ELR (cell line): ENCODE results near the gene PCYOX1L.

ENCODE experiments used
- DNase-seq: peaks from one replicate; pipeline ENCODE4 v3.0.0-alpha.2; 2015; ENCODE audit warnings: low read depth

Gene PCYOX1L

GRCh38 chr5:149407323-149408251 is 49.7 kb downstream of the PCYOX1L start:
- no peak for DNase-seq

DNA sequence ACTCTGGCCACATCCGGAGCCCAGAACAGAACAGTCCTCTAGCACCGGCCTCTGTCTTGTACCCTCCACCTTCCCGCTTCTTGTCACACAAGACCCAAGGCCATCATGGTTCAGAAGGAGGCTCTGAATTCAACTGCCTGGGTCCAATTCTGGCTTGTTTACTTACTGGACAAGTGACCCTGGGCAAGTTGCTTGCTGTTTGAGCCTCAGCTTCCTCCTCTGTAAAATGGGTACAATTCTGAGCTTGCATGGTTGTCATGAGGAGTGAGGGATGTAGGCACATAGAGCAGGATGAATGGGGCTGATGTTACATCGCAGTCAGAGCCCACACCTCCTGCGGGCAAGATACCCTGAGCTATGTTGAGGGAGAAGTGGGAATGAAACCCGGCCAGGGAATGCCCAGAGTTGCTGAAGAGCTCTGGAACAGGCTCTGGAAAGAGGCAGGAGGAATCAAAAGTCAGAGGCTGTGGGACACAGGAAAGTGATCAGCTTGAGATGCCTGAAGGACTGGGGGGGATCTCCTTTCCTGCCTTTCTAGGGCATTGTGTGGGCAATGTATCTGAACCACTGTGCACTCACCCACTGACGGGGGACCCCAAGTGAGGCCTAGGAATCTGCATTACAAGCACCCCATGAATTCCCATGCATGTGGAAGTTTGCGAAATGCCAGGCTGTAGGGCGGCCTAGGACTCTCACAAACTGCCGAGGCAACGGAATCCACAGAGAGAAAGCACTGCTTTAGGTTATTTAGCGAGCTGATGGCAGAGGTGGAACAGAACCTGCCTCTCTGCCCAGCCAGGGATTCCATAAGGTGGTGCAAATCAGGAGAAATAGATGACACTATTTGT is 50.6 kb downstream of the PCYOX1L start:
- no peak for DNase-seq

DNA sequence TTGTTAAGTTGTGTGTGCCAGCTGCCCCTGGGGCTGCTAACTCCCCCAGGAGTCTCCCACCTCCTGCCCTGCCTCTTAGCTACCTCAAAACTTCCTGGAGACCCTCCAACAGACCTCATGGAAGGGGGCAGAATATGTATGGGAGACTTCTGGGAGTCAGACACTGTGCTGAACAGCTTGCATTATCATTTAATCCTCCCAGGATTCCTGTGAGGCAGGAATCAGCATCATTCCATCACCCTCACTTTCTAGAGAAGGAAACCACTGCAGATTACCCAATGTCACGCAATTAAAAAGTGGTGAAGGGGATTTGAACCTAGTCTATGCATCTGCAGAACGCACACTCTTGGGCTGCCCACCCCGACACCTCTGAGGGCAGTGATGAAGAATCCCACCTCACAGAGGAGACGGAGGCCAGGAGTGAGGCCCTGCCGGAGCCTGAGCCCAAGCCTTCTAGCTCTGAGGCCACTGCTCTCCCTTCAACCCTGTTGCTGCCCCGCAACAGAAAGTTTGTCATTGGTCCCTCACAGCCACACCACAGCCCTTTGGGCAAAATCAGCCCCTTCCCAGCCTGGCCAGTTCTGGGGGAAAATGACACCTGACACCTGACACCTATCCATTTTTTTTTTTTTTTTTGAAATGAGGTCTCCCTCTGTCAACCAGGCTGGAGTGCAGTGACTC is 51.6 kb downstream of the PCYOX1L start:
- no peak for DNase-seq

- DNase-seq: no peak
Observed at GRCh38 chr5:149410071-149410470, 52.2 kb downstream of the PCYOX1L start.

GRCh38 chr5:149410721-149411432 is 53.0 kb downstream of the PCYOX1L start:
- no peak for DNase-seq

- DNase-seq: no peak
Observed at GRCh38 chr5:149411738-149412519, 54.1 kb downstream of the PCYOX1L start.

DNA sequence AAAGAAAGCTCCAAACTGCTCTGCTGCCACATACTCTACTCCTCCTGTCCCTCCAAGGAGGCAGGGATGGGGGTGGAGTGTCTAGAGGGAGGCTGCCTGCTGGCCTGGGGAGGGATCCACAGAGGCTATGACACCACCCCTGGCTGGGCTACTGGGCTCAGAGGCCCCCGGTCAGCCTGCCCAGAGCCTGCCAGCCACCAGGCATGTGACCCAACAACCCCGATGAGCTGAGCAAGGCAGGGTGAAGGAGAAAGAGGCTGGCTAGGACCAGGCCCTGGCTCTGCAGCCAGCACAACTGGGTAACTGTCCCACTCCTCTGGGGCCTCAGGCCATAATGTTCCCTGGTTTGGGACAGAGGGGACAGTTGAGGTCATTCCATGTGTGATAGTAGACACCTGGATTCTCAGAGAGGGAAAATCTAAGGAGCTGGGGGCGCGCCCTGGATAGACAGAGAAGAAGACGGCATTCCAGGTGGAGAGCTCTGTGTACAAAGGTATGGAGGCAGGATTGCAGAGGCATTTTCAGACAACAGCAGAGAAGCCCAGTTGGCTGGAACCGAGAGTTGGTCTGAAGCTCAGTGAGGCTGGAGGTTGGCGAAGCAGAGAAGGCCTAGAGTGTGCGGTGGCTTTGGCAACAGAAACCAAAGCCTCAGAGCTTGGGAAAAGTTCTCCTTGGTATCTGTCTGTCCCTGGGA is 55.1 kb downstream of the PCYOX1L start:
- no peak for DNase-seq

GRCh38 chr5:149413477-149414210 is 55.8 kb downstream of the PCYOX1L start:
- DNase-seq: no peak

DNA sequence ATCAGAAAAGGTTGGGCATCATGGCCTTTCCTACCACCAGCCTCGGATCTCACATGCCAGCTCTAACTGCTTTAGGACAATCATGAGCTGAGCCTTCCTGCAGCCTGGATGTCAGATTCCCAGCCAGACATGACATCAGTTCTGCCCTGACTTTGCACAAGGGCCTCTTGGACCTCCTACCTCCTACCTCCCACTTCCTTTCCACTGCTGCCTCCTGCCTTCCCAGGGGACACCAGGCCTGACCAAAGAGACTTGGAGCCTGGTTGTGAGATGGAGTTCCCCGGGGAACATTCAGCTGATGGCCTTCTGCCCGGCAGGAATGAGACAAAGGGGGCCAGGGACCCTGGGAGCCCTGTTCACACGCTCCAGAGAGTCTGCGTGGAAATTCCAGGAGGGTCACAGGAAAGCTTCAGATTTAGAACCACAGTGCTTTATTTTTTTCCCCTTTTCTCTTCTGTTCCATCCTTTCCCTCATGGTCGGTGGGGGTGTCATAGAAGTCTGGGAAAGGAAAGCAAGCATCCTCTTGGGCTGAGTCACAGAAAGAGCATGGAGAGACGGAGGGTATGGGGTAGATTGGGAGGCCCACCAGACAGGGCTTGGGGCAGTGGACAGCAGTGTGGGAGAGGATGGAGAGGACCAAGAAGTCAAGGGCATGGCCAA is 56.7 kb downstream of the PCYOX1L start:
- DNase-seq: peak; percentile 43

DNA sequence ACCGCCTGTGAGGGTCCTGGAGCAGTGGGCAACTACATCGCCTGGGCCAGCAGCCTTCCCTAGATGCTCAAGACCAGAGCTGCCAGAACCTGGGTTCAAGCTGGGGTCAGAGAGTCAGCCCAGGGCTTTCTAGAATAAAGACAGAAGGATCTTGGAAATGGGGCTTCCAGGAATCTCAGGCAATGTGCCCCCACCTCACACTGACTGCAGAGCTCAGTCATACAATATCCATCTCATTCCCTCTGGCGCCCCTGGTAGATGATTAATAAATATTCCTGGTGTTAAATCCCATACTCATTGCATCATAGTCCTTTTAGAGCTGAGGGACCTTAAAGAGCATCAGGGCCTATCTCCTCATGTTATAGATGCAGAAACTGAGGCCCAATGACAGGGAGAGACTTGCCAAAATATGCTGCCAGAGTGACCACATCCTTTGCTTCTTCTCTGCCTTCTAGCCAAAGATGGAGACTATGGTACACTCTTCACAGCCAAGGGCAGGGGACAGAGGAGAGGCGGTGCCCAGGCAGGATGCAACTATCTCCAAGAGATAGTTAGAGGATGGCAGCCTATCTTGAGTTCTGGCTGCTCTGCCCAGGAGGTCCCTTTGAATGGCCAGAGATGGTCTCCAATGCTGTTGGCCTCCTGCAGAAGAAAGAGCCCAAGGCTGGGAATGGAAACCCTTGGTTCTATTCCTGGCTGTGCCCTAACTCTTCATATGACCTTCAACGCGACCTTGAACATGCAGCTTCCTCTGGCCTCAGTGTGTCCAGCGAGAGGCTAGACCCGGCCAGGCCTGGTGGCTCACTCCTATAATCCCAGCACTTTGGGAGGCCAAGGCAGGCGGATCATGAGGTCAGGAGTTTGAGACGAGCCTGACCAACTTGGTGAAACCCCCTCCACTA is 57.5 kb downstream of the PCYOX1L start:
- DNase-seq: peak; percentile 32

DNA sequence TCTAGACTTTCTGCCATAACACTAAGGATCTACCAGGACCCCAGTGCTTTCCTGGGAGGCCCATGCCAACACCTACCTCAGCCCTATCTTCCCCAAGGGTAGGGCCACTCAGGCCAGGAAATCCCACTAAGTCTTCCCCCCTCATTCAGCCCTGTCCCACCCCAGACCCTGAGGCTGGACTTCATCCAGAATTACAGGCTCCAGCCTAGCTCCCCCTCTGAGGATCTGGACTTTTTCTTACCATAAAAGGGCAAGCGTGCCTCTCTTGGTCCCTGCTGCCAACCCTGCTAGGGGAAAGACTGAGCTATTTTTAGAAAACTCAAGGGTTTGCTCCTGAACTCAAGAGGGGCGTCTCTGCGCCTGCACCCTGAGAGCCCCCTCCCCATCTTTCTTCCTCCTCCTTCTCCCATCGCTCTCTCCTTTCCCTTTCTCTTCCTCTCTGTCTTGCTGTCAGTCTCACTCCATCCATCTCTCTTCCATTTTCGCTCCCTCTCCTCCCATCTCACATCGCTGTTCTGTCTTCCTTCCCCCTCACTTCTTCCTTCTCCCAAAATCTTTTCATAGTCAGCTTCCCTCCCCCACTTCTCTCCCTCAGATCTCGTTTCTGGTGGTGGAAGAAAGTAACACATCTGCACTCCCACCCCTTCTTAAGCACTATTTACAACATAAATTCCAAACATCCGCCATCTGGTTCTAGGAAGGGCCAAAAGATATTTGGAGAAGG is 59.3 kb downstream of the PCYOX1L start:
- no peak for DNase-seq

DNA sequence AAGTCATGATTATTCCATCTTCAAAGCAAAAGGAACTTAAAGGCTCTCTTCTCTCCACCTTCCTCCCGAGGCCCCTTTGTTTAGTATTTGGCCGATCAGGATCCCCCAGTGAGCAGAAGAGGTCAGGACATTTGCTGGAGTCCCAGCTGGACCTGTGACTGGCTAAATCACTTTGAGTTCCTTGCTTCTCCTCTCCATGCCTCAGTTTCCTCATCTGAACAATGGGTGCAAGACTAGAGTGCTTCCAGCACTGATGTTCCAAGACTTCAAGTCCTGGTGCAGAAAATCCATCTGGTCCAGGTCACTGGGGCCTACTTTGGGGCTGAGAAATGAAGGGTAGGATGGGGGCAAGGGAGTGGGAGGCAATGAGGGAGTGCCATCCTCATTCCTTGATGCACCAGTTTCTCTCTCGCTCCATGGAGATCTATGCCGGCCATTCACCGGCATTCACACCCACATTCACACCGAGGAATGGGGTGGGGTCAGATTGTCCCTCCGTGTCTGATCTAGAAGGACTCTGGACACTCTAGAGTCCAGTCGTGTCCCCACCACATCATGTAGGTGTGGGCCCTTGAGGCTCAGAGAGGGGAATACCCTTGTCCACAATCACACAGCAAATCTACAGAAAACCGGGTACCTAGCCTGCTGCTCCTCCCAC is 60.0 kb downstream of the PCYOX1L start:
- no peak for DNase-seq

- no peak for DNase-seq
Observed at GRCh38 chr5:149418910-149419531, 61.2 kb downstream of the PCYOX1L start.
